Tibial artery (tissue), 4 donors: ENCODE results near the gene VAT1L.

ENCODE experiments used
- DNase-seq, 2 donors: peaks; one replicate each; pipeline ENCODE4 v3.0.0-alpha.2; 2019
- H3K27ac ChIP-seq, 2 donors: fragments of 200-600 bp; sonication (generic) in 1 of 2; 1 replicate in 1 of 2; 2 replicates in 1 of 2; pipeline ENCODE4 v1.5.1; 2018 to 2019; ENCODE audit warnings: mild to moderate bottlenecking in 1 of 2
- H3K27me3 ChIP-seq, 2 donors: fragments of 200-600 bp; sonication (generic) in 1 of 2; one replicate each; pipeline versions ENCODE4 v1.5.1 to v1.6.0; 2016 to 2019
- H3K36me3 ChIP-seq, 3 donors: fragments of 200-600 bp; sonication (generic) in 2 of 3; one replicate each; pipeline ENCODE4 v1.5.1; 2016 to 2019; ENCODE audit warnings: mild to moderate bottlenecking in 2 of 3
- H3K4me1 ChIP-seq, 4 donors: fragments of 200-600 bp; sonication (generic) in 2 of 4; 1 replicate in 3 of 4; 2 replicates in 1 of 4; pipeline ENCODE4 v1.5.1; 2016 to 2019
- H3K4me3 ChIP-seq, 2 donors: fragments of 200-600 bp; sonication (generic) in 1 of 2; 1 replicate in 1 of 2; 2 replicates in 1 of 2; pipeline ENCODE4 v1.5.1; 2018 to 2019; ENCODE audit warnings: mild to moderate bottlenecking in 2 of 2
- H3K9me3 ChIP-seq, 3 donors: fragments of 200-600 bp; sonication (generic) in 1 of 3; one replicate each; pipeline ENCODE4 v1.5.1; 2016 to 2019
- CTCF ChIP-seq, 2 experiments: fragments of 200-600 bp in 1 of 2; fragments of 450-650 bp in 1 of 2; IDR thresholded peaks; one replicate each; pipeline ENCODE4 v1.5.1; 2017 to 2019; ENCODE audit warnings: antibody characterized with exemption in 2 of 2, mild to moderate bottlenecking in 1 of 2, moderate library complexity in 1 of 2
- intact Hi-C: fragments of 100-400 bp; cut with DNase I; formaldehyde crosslinking; loops from one replicate; pipeline ENCODE4 v1.15.0; 2023; ENCODE audit warnings: low total_unique reads

VAT1L gene

GRCh38 chr16:77790009-77790372 is 1.6 kb downstream of the VAT1L start:
- Histone ChIP-seq H3K4me3 (peak overlapping the region; percentile 63 to 83), H3K9me3 (no peaks in the 10 kb centered on the region), H3K27me3 (peaks cover 0 to 22% of the 10 kb centered on the region in 2 donors), H3K27ac (no peak overlapping the region), H3K4me1 (peaks cover 0 to 21% (median 13%) of the 10 kb centered on the region in 4 donors), H3K36me3 (no peaks in the 10 kb centered on the region)
- intact Hi-C loops: no loop called here
- TF ChIP-seq CTCF (IDR thresholded peaks at IDR 0.05): no peak
- no peak for DNase-seq

GRCh38 chr16:77790912-77791311 is 2.5 kb downstream of the VAT1L start:
- H3K4me1 ChIP-seq: peaks cover 0 to 21% (median 13%) of the 10 kb centered on the region in 4 donors
- H3K9me3 ChIP-seq: no peaks in the 10 kb centered on the region
- peaks cover 0 to 22% of the 10 kb centered on the region in 2 donors for H3K27me3 ChIP-seq
- no peak overlapping the region for H3K4me3 ChIP-seq
- DNase-seq: no peak
- no peak overlapping the region for H3K27ac ChIP-seq
- intact Hi-C loops: no loop called here
- TF ChIP-seq CTCF (IDR thresholded peaks at IDR 0.05): no peak
- no peaks in the 10 kb centered on the region for H3K36me3 ChIP-seq

- no peak overlapping the region for H3K4me3 ChIP-seq
- TF ChIP-seq CTCF (IDR thresholded peaks at IDR 0.05): no peak
- DNase-seq: no peak
- H3K27me3 ChIP-seq: peaks cover 0 to 17% of the 10 kb centered on the region in 2 donors
- no peak overlapping the region for H3K27ac ChIP-seq
- intact Hi-C loops: no loop called here
- H3K36me3 ChIP-seq: no peaks in the 10 kb centered on the region
- H3K9me3 ChIP-seq: no peaks in the 10 kb centered on the region
- H3K4me1 ChIP-seq: peaks cover 0 to 15% (median 11%) of the 10 kb centered on the region in 4 donors
These were observed 5.1 kb downstream of the VAT1L start for GRCh38 chr16:77793417-77793816.

GRCh38 chr16:77794586-77794985 is 6.2 kb downstream of the VAT1L start:
- no peak for DNase-seq
- H3K27ac ChIP-seq: no peak overlapping the region
- intact Hi-C loops: no loop called here
- TF ChIP-seq CTCF (IDR thresholded peaks at IDR 0.05): no peak
- H3K4me1 ChIP-seq: peaks cover 0 to 5% (median 2%) of the 10 kb centered on the region in 4 donors
- H3K36me3 ChIP-seq: no peaks in the 10 kb centered on the region
- no peaks in the 10 kb centered on the region for H3K9me3 ChIP-seq
- H3K27me3 ChIP-seq: peaks cover 0 to 5% of the 10 kb centered on the region in 2 donors
- no peak overlapping the region for H3K4me3 ChIP-seq

- intact Hi-C loops: no loop called here
- no peak for DNase-seq
- Histone ChIP-seq H3K9me3 (no peaks in the 10 kb centered on the region), H3K36me3 (no peaks in the 10 kb centered on the region), H3K4me3 (no peak overlapping the region), H3K27me3 (no peaks in the 10 kb centered on the region), H3K4me1 (peaks cover 0 to 20% (median 8%) of the 10 kb centered on the region in 4 donors), H3K27ac (peak overlapping the region in 1 of 2 donors; percentile 48)
- no peak for TF ChIP-seq CTCF (IDR thresholded peaks at IDR 0.05)
These were observed 13.5 kb downstream of the VAT1L start for GRCh38 chr16:77801817-77802216.

- Histone ChIP-seq H3K4me3 (no peak overlapping the region), H3K36me3 (no peaks in the 10 kb centered on the region), H3K27me3 (no peaks in the 10 kb centered on the region), H3K4me1 (peaks cover 0 to 20% (median 8%) of the 10 kb centered on the region in 4 donors), H3K9me3 (no peaks in the 10 kb centered on the region), H3K27ac (no peak overlapping the region)
- intact Hi-C loops: no loop called here
- no peak for TF ChIP-seq CTCF (IDR thresholded peaks at IDR 0.05)
- DNase-seq: no peak
These were observed 17.0 kb downstream of the VAT1L start for GRCh38 chr16:77805398-77805797.
